ENCODE data around the gene WASF3. TPM values are rescaled to one million over a fixed set of nuclear protein-coding genes. Genes with fewer than 3 reads are reported as not detected.

WASF3 gene
- total and polyA plus RNA-seq, 2 of the 13 experiments (the other 11 are each of a cell fraction or from before 2014, with no cell fraction given) = 10.4 to 17.2 TPM

GRCh38 chr13:26621731-26622401 lies 64.4 kb downstream of the WASF3 start (continued):
- no peak for TF ChIP-seq ZNF609 (CRISPR knock-in tag; IDR thresholded peaks at IDR 0.05; ENCODE audit: borderline replicate concordance)
- peak; percentile 25; the same call in 1 of the 2 replicates for TF ChIP-seq GATAD2A (CRISPR knock-in tag; IDR thresholded peaks at IDR 0.05)
- 0 out of 2 replicates have a peak, but pooled peaks have one; percentile 37 for TF ChIP-seq PAXIP1 (CRISPR knock-in tag; conservative IDR thresholded peaks at IDR 0.05)
- no peak for TF ChIP-seq ZNF225 (CRISPR knock-in tag; IDR thresholded peaks at IDR 0.05)
- no peak for TF ChIP-seq RBFOX2 (IDR thresholded peaks at IDR 0.05; ENCODE audit: low read depth, low read length)
- TF ChIP-seq HNF1A (IDR thresholded peaks at IDR 0.05; ENCODE audit: low read depth) = 0 out of 2 replicates have a peak, but pooled peaks have one; percentile 33
- TF ChIP-seq HNF1A (CRISPR knock-in tag; IDR thresholded peaks at IDR 0.05; ENCODE audit: borderline replicate concordance) = no peak
- peak; percentile 75 for TF ChIP-seq NCOR1 (IDR thresholded peaks at IDR 0.05; ENCODE audit: borderline replicate concordance, low read length)
- no peak for TF ChIP-seq ETV5 (CRISPR knock-in tag; IDR thresholded peaks at IDR 0.05; ENCODE audit: borderline replicate concordance)
- TF ChIP-seq POGZ (CRISPR knock-in tag; IDR thresholded peaks at IDR 0.05) = peak; percentile 24; the same call in 1 of the 2 replicates
- TF ChIP-seq TBL1XR1 (IDR thresholded peaks at IDR 0.05; ENCODE audit: borderline replicate concordance, low read length, partially characterized antibody) = no peak

Data from HepG2 (cell line).